Peyer's patch (tissue), 4 donors: ENCODE results near the gene SUDS3.

Experiments used
- POLR2A ChIP-seq, 2 donors: fragments of 450-650 bp; IDR thresholded peaks; one replicate each; pipeline ENCODE4 v1.5.1; 2017; ENCODE audit warnings: antibody characterized with exemption in 2 of 2, mild to moderate bottlenecking in 2 of 2, moderate library complexity in 2 of 2
- TF ChIP-seq, protein P1 (sequence below), 6 experiments: fragments of 450-650 bp in 4 of 6; fragments of 200-600 bp in 2 of 6; sonication (generic) in 1 of 6; IDR thresholded peaks; one replicate each; pipeline ENCODE4 v1.5.1; 2017 to 2019; ENCODE audit warnings: antibody characterized with exemption in 6 of 6, mild to moderate bottlenecking in 3 of 6, moderate library complexity in 1 of 6

DNA sequence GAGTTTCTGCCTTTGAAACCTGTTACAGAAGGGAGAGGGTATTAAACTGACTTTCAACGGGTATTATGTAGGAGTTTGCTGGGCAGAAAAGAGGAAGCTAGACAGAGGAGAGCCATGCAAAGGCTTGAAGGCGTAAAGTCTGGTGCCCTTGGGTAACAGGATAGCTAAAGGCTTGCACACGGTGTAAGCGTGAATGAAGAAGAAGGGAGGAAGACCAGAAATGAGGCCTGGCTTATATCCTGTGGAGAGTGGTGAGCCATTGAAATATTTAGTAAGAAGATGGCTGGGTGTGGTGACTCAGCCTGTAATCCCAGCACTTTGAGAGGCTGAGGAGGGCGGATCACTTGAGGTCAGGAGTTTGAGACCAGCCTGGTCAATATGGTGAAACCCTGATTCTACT, 22.6 kb downstream of the SUDS3 start:
- TF ChIP-seq, protein P1, sequence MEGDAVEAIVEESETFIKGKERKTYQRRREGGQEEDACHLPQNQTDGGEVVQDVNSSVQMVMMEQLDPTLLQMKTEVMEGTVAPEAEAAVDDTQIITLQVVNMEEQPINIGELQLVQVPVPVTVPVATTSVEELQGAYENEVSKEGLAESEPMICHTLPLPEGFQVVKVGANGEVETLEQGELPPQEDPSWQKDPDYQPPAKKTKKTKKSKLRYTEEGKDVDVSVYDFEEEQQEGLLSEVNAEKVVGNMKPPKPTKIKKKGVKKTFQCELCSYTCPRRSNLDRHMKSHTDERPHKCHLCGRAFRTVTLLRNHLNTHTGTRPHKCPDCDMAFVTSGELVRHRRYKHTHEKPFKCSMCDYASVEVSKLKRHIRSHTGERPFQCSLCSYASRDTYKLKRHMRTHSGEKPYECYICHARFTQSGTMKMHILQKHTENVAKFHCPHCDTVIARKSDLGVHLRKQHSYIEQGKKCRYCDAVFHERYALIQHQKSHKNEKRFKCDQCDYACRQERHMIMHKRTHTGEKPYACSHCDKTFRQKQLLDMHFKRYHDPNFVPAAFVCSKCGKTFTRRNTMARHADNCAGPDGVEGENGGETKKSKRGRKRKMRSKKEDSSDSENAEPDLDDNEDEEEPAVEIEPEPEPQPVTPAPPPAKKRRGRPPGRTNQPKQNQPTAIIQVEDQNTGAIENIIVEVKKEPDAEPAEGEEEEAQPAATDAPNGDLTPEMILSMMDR (IDR thresholded peaks at IDR 0.05) = no peak
- no peak for TF ChIP-seq POLR2A (IDR thresholded peaks at IDR 0.05)
